Peyer's patch (tissue), 4 donors: Measurements from ENCODE around the gene CDKN2B. TPM values are rescaled to one million over a fixed set of nuclear protein-coding genes. Genes with fewer than 3 reads are reported as not detected.

Source experiments
- DNase-seq, 3 donors: peaks; one replicate each; pipeline ENCODE4 v3.0.0-alpha.2; 2017 to 2019
- H3K27ac ChIP-seq, 4 donors: fragments of 200-600 bp; sonication (generic); one replicate each; pipeline ENCODE4 v1.5.1; 2016 to 2019
- H3K27me3 ChIP-seq, 2 donors: fragments of 200-600 bp; sonication (generic); one replicate each; pipeline ENCODE4 v1.5.1; 2019
- H3K36me3 ChIP-seq, 3 donors: fragments of 200-600 bp; sonication (generic); one replicate each; pipeline ENCODE4 v1.5.1; 2016 to 2019
- H3K4me1 ChIP-seq, 4 donors: fragments of 200-600 bp; sonication (generic); one replicate each; pipeline ENCODE4 v1.5.1; 2016 to 2019
- H3K4me3 ChIP-seq, 4 donors: fragments of 200-600 bp; sonication (generic); 1 replicate in 3 of 4; 2 replicates in 1 of 4; pipeline ENCODE4 v1.5.1; 2016 to 2019; ENCODE audit warnings: mild to moderate bottlenecking in 1 of 4
- H3K9me3 ChIP-seq, 4 donors: fragments of 200-600 bp; sonication (generic); one replicate each; pipeline ENCODE4 v1.5.1; 2016 to 2019; ENCODE audit warnings: mild to moderate bottlenecking in 1 of 4
- CTCF ChIP-seq, 6 experiments: fragments of 450-650 bp in 4 of 6; fragments of 200-600 bp in 2 of 6; sonication (generic) in 1 of 6; IDR thresholded peaks; one replicate each; pipeline ENCODE4 v1.5.1; 2017 to 2019; ENCODE audit warnings: antibody characterized with exemption in 6 of 6, mild to moderate bottlenecking in 3 of 6, moderate library complexity in 1 of 6
- POLR2A ChIP-seq, 2 donors: fragments of 450-650 bp; IDR thresholded peaks; one replicate each; pipeline ENCODE4 v1.5.1; 2017; ENCODE audit warnings: antibody characterized with exemption in 2 of 2, mild to moderate bottlenecking in 2 of 2, moderate library complexity in 2 of 2
- total RNA-seq, 4 donors: library from RNA; depleted of rRNA; stranded (reverse); fragments of >200 nt; gene quantifications; one replicate each; pipeline ENCODE4 v1.1.0, GENCODE V29; 2016

Gene CDKN2B
- total RNA-seq, 4 donors from 2014 or later, result 15.7 to 375 (median 228) TPM

- Histone ChIP-seq H3K36me3 (no peaks in the 10 kb centered on the region), H3K9me3 (no peaks in the 10 kb centered on the region), H3K27ac (no peak overlapping the region), H3K27me3 (no peaks in the 10 kb centered on the region), H3K4me1 (no peaks in the 10 kb centered on the region), H3K4me3 (no peak overlapping the region)
- TF ChIP-seq POLR2A (IDR thresholded peaks at IDR 0.05) (no peak), CTCF (IDR thresholded peaks at IDR 0.05) (no peak)
- DNase-seq, result no peak
Measured at GRCh38 chr9:22045423-22045822, 36.3 kb upstream of the CDKN2B start.

DNA sequence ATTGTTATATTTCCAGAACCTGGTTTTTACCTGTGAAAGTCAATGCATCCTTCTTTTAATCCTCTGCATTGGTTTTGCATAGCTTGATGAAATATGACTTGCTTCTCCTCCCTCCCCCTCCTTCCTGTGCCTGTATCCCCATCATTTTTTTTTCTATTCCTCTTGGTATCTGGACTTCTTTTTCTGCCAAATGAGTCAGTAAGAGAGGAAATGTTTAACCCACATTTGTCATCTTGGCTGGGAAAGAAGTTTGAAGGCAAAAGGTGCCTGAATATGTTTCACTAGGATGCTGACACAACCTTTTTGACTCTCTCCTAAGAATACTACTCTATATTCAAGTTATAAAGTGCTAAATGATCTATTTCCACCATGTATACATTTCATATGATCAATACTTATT is 35.5 kb upstream of the CDKN2B start:
- DNase-seq, result no peak
- H3K9me3 ChIP-seq, result no peaks in the 10 kb centered on the region
- no peak overlapping the region for H3K27ac ChIP-seq
- no peak overlapping the region for H3K4me3 ChIP-seq
- no peaks in the 10 kb centered on the region for H3K27me3 ChIP-seq
- TF ChIP-seq CTCF (IDR thresholded peaks at IDR 0.05) (no peak), POLR2A (IDR thresholded peaks at IDR 0.05) (no peak)
- peaks cover 0 to 3% (median 0%) of the 10 kb centered on the region in 4 donors for H3K4me1 ChIP-seq
- H3K36me3 ChIP-seq, result no peaks in the 10 kb centered on the region

GRCh38 chr9:22043928-22044327 is 34.8 kb upstream of the CDKN2B start:
- H3K4me3 ChIP-seq, result no peak overlapping the region
- peaks cover 0 to 9% (median 0%) of the 10 kb centered on the region in 4 donors for H3K4me1 ChIP-seq
- TF ChIP-seq POLR2A (IDR thresholded peaks at IDR 0.05) (no peak), CTCF (IDR thresholded peaks at IDR 0.05) (no peak)
- no peak overlapping the region for H3K27ac ChIP-seq
- DNase-seq, result no peak
- H3K27me3 ChIP-seq, result no peaks in the 10 kb centered on the region
- no peaks in the 10 kb centered on the region for H3K36me3 ChIP-seq
- H3K9me3 ChIP-seq, result no peaks in the 10 kb centered on the region

DNA sequence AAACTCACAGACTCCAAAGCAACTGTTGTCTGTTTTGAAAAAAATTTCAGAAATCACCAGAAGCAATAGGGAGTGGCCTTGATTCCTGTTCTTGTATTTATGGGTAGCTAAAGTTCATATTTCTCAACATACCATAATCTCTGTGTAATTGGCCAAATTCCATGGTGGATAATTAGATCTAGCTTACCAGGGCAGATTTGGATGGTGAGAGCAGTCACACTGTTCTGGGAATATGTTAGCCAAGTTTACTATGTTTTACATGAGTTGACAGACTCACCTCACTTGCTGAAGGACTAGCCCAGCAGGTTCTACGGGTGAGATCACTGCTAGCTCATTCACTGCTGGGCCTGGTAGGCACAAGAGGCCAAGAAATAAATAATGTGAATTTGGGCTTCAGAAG is 32.7 kb upstream of the CDKN2B start:
- Histone ChIP-seq H3K9me3 (no peaks in the 10 kb centered on the region), H3K4me1 (peaks cover 0 to 27% (median 1%) of the 10 kb centered on the region in 4 donors), H3K36me3 (no peaks in the 10 kb centered on the region), H3K27ac (peak overlapping the region in 3 of 4 donors; percentile 50 to 79 (median 76)), H3K4me3 (peak overlapping the region in 1 of 4 donors; percentile 22), H3K27me3 (no peaks in the 10 kb centered on the region)
- TF ChIP-seq POLR2A (IDR thresholded peaks at IDR 0.05), result no peak
- no peak for TF ChIP-seq CTCF (IDR thresholded peaks at IDR 0.05)
- peak in 1 of 3 donors; percentile 82 for DNase-seq

- peak overlapping the region in 3 of 4 donors; percentile 33 to 79 (median 76) for H3K27ac ChIP-seq
- TF ChIP-seq CTCF (IDR thresholded peaks at IDR 0.05) (no peak), POLR2A (IDR thresholded peaks at IDR 0.05) (peak in 1 of 2 donors; percentile 44)
- peaks cover 0 to 27% (median 1%) of the 10 kb centered on the region in 4 donors for H3K4me1 ChIP-seq
- DNase-seq, result no peak
- no peaks in the 10 kb centered on the region for H3K36me3 ChIP-seq
- H3K9me3 ChIP-seq, result no peaks in the 10 kb centered on the region
- peak overlapping the region in 1 of 4 donors; percentile 22 for H3K4me3 ChIP-seq
- H3K27me3 ChIP-seq, result no peaks in the 10 kb centered on the region
Measured at GRCh38 chr9:22041344-22041743, 32.2 kb upstream of the CDKN2B start.

DNA sequence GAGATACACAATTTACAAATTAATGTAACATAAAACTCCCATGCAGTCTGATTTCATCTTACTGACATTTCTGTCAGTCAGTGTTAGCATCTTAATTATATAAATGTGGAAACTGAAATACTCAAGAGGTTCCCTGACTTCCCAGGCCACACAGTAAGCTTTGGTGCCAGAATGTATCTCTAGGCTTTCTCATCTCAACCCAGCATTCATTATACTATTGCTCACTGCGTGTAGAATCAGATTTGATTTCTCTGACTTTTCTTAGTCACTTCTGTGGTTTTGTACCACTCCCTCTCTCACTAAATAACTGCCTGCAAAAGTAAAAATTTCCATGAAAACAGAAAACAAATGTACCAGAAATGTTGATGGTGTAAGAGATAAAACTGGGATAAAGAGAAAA is 31.7 kb upstream of the CDKN2B start:
- Histone ChIP-seq H3K27ac (peak overlapping the region in 3 of 4 donors; percentile 33 to 79 (median 76)), H3K27me3 (no peaks in the 10 kb centered on the region), H3K4me3 (peak overlapping the region in 2 of 4 donors; percentile 11 to 22), H3K36me3 (no peaks in the 10 kb centered on the region), H3K9me3 (no peaks in the 10 kb centered on the region), H3K4me1 (peaks cover 0 to 27% (median 1%) of the 10 kb centered on the region in 4 donors)
- no peak for DNase-seq
- no peak for TF ChIP-seq CTCF (IDR thresholded peaks at IDR 0.05)
- TF ChIP-seq POLR2A (IDR thresholded peaks at IDR 0.05), result no peak
